HG02852 (cell line): Measurements from ENCODE around the gene CREB1.
A peak's percentile ranks its signal among the peaks of the same experiment; 100 is the strongest.
"Not testable (repeated sequence)": the region's sequence is repeated elsewhere in the genome, so short reads cannot be mapped to it uniquely, and the experiment has no call there.

Experiments
- ATAC-seq: cut with Tn5 transposase; IDR thresholded peaks from one replicate; pipeline ENCODE4 v1.9.1; 2021; ENCODE audit warnings: mild to moderate bottlenecking, moderate library complexity; ENCODE audit not compliant: unreplicated experiment

CREB1 gene

DNA sequence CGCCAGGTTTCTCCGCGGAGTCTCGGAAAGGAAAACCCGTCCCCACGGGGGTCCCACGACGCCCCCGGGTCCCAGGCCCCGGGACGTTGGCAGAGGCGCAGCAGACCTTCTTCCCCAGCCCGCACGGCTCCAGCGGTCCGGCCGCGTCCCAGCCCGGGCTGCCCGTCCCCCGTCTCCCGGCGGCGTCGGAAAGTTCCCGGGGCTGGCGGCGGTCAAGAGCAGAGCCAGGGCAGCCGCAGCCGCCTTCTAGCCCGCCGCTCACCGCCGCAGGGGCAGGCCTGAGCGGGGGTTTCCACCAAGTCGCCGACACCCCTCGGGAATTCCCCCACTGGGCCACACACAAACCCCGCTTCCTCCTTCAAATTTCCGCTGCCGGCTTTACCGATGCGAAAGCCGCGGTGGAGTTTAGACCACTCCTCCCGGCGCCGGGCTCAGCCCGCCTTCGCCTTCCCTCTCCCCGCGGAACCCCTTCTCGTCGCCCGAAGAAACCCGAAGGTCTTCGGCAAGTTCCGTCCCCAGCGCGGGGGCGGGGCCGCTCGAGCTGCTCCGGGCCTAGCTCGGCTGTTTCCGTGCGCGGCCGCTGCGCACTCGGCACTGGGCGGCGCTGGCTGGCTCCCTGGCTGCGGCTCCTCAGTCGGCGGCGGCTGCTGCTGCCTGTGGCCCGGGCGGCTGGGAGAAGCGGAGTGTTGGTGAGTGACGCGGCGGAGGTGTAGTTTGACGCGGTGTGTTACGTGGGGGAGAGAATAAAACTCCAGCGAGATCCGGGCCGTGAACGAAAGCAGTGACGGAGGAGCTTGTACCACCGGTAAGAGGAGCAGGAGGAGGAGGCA is at the start of gene CREB1:
Gene CREB1 (plus strand): TSS at position 633 of the 830 bp plus-strand sequence. CDS start 25,674 bp downstream, outside the sequence.
- peak; percentile 85 for ATAC-seq

DNA sequence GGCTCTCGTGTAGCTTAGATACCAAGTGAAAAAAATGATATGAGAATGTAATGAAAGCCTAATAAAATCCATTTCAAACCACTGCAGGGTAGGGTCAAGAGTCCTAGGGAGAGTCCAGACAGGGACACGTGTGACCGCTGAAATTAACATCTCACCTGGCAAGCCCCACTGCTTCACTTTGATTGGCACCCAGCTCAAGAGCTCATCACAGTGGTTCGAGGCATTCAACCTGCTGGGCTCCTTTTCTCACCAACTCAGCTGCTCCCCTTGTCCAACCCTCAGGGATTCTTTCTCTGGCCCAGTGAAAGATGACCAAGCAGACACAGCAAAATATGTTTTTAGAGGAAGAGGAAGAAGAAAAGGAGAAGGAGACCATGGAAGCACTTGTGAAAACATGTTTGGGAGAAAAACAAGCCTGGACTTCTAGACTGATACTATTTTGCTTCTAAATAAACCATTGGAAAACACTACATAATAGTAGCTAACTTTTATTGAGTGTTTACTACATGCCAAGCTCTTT is 49.2 kb upstream of the CREB1 start:
- no peak for ATAC-seq

DNA sequence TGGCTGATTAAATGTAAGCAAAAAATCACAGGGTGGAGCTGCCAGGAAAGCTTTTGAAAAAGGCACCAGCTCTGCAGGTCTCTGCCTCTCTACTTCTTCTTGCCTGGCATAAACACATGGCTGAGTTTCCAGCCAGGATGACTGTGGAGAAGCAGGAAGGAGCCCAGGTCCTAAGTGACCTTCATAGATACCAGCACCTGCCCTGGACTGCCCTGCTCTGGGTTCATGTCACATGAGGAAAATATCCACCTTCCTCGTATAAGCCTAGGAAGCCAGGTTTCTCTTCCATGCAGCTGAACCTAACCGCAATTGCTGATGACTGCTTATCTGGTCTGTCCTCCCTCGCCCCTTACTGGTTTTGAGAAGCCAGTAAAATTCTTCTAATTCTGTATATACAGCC is 47.8 kb upstream of the CREB1 start:
- ATAC-seq: no peak

DNA sequence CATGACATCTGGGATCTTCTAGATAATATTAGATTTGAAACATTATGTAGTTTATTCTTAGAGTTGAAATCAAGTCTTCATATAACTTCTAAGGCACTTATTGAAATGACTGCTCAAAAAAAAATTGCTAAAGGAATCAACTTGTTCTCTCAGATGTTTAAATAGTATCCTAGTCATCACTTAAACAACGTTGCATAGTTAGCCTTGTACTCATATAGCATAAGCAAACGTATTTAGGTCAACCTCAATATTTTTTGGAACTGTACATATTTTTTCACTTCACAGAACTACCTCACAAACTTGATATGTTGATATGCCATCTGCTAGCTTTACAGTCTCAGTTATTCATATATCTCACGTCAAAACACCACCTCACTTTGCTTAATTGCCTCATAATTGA is 47.1 kb upstream of the CREB1 start:
- no peak for ATAC-seq

DNA sequence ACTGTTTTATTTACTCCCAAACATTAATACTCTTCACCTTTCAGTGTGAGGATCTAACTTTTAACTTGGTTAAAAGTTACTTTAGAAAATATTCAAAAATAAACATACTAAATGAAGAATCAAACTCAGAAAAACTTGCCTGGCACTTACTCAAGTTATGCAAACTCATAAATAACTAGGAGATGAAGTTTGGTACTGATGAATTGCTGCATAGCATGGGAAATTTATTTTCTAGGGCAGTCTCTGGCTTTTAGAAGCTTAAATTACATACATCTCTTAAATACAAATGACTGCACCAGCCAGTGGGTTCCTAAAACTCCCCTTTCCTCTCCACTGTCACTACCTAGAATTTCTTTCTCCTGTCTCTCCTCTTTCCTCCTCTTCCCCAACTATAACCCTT is 46.7 kb upstream of the CREB1 start:
- ATAC-seq: no peak

DNA sequence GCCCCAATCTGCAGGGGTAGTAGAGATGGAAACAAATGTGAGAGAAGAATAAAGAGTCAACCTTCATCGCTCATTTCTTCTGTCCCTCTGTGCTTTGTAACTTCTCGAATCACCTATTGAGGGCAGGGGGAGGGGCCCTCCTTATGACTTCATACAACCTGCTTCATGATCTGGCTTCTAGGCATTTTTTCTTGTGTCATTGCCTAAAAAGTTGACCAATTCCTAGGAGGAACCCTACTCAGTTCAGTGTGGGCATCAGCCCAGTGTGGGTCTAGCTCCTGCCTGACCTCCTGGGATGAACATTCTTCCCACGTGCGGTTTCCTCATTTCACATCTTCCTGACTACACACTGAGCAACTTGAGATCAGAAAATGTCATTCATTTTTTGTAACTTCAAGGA is 46.3 kb upstream of the CREB1 start:
- no peak for ATAC-seq

DNA sequence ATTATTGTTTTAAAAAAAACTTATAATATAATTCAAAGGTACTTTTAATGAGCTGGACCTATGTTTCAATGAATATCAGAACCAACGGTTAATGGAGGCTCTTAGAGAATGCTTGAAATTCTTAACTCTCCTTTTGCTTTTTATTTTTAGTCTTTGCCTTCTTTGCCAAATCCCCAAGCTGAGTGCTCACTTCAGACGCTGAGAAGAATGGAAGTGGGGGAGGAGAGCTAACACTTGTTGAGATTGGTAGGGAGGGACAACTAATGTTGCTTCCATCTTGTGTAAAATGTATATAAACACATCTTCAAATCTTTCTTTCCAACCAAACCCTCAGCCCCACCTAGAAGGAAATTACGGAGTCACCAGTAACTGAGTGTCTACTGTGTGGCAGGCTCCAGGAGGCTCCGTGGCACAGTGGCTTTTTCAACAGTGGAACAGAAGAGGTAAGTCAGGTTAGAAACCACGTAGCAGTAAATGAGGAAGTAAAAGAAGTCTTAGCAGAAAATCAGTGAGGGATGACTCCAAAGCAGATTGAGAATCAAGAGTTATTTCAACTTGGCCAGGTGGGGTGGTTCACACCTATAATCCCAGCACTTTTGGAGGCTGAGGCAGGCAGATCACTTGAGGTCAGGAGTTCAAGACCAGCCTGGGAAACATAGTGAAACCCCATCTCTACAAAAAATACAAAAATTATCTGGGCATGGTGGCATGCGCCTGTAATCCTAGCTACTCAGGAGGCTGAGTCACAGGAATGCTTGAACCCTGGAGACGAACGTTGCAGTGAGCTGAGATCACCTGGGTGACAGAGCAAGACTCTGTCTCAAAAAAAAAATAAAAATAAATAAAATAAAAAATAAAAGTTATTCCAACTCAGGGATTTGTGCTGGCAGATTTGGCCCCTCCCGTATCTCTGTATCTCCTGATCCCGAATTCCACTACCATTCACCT is 45.0 kb upstream of the CREB1 start:
- peak; percentile 65 for ATAC-seq

DNA sequence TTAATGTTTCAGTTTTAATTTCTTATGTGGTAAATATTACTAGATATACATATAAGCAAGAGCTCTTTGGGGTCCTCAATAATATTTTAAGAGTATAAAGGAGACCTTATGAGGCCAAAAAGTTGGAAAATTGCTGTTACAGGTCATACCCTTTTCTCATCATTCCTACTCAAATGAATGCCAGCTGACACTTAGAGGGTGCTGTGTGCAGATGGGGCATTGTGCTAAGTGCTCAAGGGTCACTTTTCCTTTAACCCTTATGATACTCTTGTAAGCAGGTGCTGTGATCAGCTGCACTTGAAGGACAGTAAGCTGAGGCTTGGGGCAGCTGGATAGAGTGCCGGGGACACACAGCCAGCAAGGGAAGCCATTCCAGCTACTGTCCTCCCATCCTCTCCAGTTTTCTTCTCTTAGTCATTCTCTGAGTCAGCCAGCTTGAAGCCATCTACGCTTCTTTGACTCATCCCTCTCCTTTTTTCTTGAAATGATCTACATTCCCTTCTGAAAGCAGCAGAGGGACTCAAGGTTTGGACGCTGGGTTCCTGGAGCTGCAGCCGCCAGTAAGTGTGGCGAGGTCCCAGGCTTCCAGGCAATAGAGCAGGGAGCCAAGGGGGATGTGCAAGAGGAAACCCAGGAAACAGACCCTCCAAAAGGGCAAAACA is 42.0 kb upstream of the CREB1 start:
- no peak for ATAC-seq

DNA sequence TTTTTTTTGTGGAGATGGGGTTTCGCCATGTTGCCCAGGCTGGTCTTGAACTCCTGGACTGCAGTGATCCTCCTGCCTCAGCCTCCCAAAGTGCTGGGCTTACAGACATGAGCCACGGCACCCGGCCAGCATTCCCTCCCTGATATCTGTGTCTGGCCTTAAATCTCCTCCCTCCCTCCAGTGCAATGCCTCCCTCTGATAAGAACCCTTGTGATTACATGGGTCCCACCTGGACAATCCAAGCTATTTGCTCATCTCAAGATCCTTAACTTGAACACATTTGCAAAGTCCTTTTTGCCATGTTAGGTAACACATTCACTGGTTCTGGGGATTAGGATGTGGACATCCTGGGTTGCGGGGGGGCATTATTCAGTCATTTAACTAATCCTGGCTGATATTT is 40.5 kb upstream of the CREB1 start:
- ATAC-seq: no peak

DNA sequence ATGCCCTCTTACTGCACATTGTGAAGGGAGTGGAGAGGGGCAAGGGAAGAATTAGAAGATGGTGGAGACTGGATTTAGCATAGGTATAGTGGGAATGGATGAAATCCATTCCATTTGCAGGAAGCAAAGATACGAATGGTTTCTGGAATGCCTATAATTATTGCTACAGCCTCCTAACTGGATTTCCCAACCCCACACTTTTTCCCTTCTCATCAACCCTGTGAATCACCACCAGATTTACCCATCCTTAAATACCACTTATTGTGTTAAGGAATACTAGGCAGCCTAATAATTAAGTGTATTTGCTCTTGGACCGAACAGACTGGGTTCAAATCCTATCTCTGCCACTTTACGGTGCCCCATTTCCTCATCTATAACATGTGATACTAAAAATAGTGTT is 39.3 kb upstream of the CREB1 start:
- ATAC-seq: no peak

DNA sequence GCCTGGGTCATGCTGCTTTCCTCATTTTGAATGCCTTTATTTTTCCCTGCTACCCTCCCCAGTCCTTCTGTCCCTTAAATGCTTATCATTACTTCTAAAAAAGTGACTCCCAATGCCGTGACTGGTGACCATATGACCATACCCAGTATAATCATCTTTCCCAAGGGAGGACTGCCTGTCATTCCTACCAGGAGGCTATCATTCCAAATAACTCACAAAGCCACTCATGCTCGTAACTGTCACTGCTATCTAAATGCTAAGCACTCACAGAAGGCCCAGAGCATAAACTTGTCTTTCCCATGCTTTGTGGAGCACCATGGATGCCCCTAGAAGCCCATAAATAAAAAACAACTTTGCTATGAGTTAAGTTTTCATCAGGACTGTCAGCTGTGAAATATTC is 38.7 kb upstream of the CREB1 start:
- ATAC-seq: no peak

DNA sequence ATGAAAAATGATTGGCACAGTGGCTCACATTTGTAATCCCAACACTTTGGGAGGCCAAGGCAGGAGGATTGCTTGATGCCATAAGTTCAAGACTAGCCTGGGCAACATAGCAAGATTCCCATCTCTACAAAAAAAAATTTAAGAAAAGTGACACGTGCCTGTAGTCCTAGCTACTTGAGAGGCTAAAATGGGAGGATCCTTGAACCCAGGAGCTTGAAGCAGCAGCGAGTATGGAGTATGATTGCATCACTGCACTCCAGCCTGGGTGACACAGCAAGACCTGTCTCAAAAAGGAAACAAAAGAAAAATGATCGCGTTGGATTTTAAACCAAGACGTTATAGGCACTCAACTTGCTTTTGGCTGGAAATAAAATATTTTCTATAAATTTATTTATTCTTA is 37.8 kb upstream of the CREB1 start:
- no peak for ATAC-seq

DNA sequence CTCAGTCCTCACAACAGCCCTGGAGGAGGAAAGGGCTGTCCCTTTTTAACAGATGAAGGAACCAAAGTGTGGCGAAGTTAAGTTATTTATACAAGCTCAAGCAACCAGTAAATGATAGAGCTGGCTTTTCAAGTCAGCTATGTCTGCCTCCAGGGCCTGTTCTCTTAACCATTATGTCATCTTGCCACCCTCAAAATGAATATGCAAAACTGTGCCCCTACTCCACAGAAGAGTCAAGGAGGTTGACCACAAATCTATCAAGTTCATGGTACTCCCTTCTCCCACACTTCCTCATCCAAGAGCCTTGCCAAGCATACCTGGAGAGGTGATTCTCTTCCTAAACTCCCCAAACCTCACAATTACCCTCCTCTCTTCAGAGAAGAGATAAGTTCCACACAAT is 37.3 kb upstream of the CREB1 start:
- no peak for ATAC-seq

DNA sequence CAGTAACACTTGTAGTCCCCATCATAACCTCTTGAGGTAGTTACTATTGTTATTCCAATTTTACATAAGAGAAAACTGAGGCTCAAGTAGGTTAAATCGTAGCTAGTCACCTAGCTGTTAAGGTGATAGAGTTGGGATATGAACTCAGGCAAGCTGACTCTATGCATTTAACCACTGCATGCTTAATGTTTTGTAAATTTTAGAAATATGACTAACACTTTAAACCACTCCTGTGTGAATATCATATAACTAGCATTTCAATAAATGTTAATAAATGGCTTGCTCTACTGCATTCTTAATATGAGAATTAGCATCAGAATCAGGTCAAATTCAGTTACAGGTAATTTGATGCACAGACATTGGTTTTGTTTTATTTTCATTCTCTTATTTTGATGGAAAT is 35.6 kb upstream of the CREB1 start:
- no peak for ATAC-seq

DNA sequence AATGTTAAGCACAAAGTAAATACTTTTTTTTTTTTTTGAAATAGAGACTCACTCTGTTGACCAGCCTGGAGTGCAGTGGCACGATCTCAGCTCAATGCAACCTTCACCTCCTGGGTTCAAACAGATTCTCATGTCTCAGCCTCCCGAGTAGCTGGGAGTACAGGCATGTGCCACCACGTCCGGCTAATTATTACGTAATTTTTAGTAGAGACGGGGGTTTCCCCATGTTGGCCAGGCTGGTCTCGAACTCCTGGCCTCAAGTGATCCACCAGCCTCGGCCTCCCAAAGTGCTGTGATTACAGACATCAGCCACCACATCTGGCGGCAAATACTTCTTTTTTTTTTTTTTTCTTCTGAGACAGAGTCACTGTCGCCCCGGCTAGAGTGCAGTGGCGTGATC is 32.8 kb upstream of the CREB1 start:
- not testable (repeated sequence) for ATAC-seq

DNA sequence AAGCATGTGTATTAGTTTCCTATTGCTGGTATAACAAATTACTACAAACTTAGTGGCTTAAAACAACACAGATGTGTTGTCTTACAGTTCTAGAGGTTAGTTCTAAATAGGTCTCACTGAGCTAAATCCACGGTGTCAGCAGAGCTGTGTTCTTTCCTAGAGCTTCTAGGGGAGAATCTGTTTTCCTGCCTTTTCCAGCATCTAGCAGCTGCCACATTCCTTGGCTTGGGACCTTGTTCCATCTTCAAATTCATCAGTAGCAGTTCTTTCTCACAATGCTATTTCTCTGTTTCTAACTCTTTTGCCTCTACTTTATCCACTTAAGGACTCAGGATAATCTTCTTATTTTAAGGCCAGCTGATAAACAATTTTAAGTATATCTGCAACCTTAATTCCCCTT is 32.2 kb upstream of the CREB1 start:
- ATAC-seq: no peak

DNA sequence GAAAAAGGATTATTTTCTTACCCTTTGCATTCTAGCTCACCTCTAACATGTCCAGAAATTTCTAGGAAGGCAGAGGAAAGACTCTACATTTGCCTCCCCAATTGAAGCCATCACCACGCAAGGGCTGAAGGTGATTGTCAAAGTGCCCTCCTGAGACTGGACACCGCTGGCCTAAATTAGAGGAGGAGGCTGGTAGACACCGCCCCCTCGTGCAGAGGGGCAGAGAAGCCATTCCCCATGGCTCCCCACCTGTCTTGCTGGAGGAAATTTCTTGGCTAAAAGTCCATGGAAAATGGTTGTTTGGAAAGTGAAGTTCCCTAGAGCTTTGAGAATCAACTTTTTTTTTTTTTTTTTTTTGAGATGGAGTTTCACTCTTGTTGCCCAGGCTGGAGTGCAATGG is 31.3 kb upstream of the CREB1 start:
- no peak for ATAC-seq

DNA sequence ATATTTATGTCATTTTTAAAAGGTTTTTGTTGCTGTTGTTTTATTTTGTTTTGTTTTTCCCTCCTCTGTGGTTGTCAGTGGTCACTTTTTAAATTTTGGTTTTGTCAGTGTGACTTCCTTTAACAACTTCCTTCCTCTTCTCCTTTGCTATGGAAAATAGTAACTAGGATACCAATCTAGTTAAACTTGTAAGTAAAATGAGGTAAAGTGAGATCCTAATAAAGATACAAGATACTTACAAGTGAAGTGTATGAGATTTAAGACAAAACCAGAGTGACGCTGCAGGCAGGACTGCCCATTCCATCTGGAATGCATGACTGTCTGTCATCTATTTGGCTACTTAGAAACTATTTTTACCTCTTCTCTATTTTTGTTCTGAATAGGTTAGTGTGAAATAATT is 30.6 kb upstream of the CREB1 start:
- no peak for ATAC-seq

DNA sequence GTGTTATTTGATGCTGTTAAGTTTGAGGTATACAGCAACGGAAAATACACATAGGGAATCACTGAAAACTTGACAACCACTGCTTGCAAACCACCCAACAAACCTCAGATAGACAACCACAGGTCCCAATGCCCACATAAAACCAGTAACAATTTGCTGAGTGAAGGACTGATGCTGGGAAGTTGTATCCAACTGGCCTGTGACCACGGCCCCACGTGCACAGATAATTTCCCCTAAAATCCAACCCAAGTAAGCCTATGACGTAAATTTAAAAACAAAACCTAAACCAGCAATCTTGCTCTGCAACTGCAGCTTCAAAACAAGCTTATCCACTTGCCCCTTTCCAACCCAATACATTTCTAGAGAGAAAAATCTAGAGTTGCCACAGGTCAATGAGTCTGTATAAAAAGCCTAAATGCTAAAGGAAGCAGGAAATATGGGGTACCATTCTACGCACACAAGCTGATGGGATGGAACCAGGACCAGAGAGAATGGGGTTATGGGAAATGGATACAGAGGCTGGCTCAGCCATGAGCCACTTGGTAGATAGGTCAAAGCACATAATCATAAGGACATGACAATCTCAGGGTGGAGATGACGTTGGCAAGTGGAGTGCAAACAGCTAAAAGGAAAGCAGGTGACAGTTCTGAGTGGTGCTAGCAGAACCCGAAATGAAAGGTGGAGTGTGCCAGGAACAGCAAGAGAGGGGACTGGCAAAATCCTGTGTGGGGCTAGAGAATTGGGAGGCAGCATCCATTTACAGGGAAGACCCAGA is 27.8 kb upstream of the CREB1 start:
- ATAC-seq: no peak

DNA sequence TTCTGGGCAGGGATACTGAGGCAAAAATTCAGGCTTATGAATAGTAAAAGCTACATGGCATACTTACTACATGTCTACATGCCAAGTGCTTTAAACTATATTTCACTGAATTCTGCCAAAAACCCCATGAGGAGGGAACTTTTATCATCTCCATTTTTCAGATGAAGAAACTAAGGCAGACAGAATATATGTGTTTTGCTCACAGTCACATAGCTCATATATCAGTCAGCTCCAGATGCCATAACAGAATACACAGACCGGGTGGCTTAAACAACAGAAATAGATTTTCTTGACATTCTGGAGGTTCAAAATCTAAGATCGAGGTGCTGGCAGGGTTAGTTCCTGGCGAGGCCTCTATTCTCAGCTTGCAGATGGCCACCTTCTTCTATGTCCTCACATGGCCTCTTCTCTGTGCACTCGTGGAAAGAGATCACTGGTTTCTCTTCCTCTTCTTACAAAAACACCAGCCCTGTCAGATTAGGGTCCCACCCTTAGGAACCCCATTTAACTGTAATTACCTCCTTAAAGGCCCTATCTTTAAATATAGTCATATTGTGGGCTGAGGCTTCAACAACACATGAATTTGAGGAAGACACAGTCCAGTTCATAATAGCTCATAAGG is 27.1 kb upstream of the CREB1 start:
- ATAC-seq: peak; percentile 44
